GM15510 (cell line): ENCODE results near the gene GLB1L.

Source experiments
- POLR2A ChIP-seq: IDR thresholded peaks from 3 replicates; pipeline ENCODE4 v1.6.1; 2011; ENCODE audit warnings: borderline replicate concordance; ENCODE audit not compliant: insufficient read length; ENCODE audit errors: extremely low read depth

Gene GLB1L

GRCh38 chr2:219223831-219224610 lies 21.2 kb downstream of the GLB1L start:
- TF ChIP-seq POLR2A, result no peak

- no peak for TF ChIP-seq POLR2A
These were observed 23.2 kb downstream of the GLB1L start for GRCh38 chr2:219221957-219222518.

GRCh38 chr2:219220652-219221402 lies 24.4 kb downstream of the GLB1L start:
- TF ChIP-seq POLR2A, result no peak

- TF ChIP-seq POLR2A, result no peak
These were observed 25.3 kb downstream of the GLB1L start for GRCh38 chr2:219219784-219220532.

GRCh38 chr2:219218732-219219701 lies 26.2 kb downstream of the GLB1L start, which contains the start of gene ABCB6:
TSS of gene ABCB6 (minus strand) at chr2:219218958. CDS start at chr2:219218673, 285 bp downstream.
- TF ChIP-seq POLR2A, result peak; percentile 89

DNA sequence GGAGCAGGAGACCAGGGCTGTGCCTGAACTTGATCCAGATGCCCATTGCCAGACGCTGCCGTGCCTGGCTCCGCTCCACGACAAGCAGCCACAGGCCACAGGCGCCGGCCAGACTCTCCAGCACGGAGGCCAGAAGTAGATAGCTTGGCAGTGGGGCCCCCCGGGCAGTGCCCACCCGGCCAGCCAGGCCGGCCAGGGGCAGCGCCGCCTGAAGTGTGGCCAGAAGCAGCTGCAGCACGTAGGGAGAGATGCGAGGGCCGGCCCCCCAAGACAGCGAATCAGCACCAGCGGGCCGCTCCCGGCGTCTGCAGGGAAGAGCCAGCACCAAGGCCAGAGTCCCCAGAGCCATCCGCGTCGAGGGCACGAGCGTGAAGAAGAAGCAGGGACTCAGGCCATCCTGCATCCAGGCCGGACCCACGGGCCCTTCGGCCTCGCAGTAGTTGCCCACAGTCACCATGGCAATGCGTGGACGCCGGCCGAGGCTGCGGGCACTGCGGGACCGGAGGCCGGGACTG lies 27.0 kb downstream of the GLB1L start:
- TF ChIP-seq POLR2A, result no peak

DNA sequence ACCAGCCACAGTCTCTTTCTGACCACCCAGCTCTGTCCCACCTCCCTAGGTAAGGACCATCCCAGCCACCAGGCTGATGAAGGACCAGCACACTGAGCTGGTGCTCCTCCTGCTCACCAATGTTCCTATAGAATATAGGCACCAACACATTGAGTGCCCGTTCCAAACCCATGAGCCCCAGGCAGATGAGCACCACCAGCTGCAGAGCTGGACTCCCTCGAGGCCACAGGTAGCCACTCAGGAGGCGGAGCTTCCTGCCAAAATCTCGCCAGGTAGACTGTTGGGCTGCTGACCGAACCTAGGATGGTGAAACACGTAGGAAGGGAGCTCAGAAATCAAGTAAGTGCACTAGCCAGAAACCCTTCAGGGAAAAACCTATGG lies 28.7 kb downstream of the GLB1L start:
- TF ChIP-seq POLR2A, result no peak

GRCh38 chr2:219215871-219216534 lies 29.2 kb downstream of the GLB1L start:
- no peak for TF ChIP-seq POLR2A

DNA sequence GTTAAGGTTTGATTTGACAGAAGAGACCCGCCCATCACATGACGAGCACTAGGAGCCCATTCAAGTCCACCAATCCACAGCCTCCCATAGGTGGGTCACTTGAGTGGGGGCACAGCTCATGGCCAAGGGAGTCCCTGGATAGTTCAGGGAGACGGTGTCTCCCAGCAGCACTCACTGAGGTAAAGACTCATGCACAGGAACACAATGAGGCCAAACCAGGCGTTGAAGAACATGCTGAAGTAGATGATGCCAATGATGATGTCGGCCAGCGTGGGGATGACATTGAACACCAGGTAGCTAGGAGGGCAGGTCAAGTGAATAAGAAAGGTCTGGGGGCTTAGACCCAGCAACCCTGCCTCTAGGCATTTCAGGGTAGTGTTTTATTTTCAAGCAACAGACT lies 30.5 kb downstream of the GLB1L start:
- TF ChIP-seq POLR2A, result no peak

DNA sequence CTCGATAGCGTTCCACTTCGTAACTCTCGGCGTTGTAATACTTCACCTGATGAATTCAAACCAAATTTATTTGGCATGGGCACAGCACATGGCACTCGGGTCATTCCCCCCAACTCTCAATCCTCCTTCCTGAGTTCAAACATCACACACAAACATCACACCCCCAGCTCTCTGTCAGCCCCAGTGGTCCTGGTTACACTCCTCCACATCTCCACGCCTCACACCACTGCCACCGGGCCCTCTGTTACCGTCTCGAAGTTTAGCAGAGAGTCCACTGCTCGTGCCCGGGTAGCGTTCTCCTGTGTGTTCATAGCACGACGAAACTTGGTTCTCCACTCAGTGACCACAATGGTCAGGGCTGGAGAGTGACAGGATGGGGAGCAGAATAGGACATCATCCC lies 31.1 kb downstream of the GLB1L start:
- no peak for TF ChIP-seq POLR2A

GRCh38 chr2:219213486-219214071 lies 31.7 kb downstream of the GLB1L start:
- TF ChIP-seq POLR2A, result no peak

GRCh38 chr2:219213026-219213415 lies 32.2 kb downstream of the GLB1L start:
- no peak for TF ChIP-seq POLR2A
